ENCODE results near the gene FBXO22.

The FBXO22 gene

GRCh38 chr15:75925440-75925839 is 21.8 kb downstream of the FBXO22 start:
- in situ Hi-C loops (cut with HindIII; ENCODE audit: low pct_unique_long_range_greater_than_20kb, low sequenced_read_pairs): no loop called here
- no peak for TF ChIP-seq JUND (IDR thresholded peaks at IDR 0.05; ENCODE audit: low read depth)
- no peak for DNase-seq (ENCODE audit: low read depth in 1 of 2, low spot score in 1 of 2)

- in situ Hi-C loops (cut with HindIII; ENCODE audit: low pct_unique_long_range_greater_than_20kb, low sequenced_read_pairs): no loop called here
- TF ChIP-seq JUND (IDR thresholded peaks at IDR 0.05; ENCODE audit: low read depth): no peak
- DNase-seq (ENCODE audit: low read depth in 1 of 2, low spot score in 1 of 2): no peak
These were observed 23.3 kb downstream of the FBXO22 start for GRCh38 chr15:75926931-75927330.

- in situ Hi-C loops (cut with HindIII; ENCODE audit: low pct_unique_long_range_greater_than_20kb, low sequenced_read_pairs): no loop called here
- TF ChIP-seq JUND (IDR thresholded peaks at IDR 0.05; ENCODE audit: low read depth): no peak
- DNase-seq (ENCODE audit: low read depth in 1 of 2, low spot score in 1 of 2): no peak
These were observed 23.9 kb downstream of the FBXO22 start for GRCh38 chr15:75927601-75928000.

- in situ Hi-C loops (cut with HindIII; ENCODE audit: low pct_unique_long_range_greater_than_20kb, low sequenced_read_pairs): no loop called here
- TF ChIP-seq JUND (IDR thresholded peaks at IDR 0.05; ENCODE audit: low read depth): no peak
- peak; percentile 25 to 72 for DNase-seq (ENCODE audit: low read depth in 1 of 2, low spot score in 1 of 2)
These were observed 25.3 kb downstream of the FBXO22 start for GRCh38 chr15:75928680-75929608.

GRCh38 chr15:75929799-75930565 is 26.3 kb downstream of the FBXO22 start:
- no peak for TF ChIP-seq JUND (IDR thresholded peaks at IDR 0.05; ENCODE audit: low read depth)
- in situ Hi-C loops (cut with HindIII; ENCODE audit: low pct_unique_long_range_greater_than_20kb, low sequenced_read_pairs): no loop called here
- DNase-seq (ENCODE audit: low read depth in 1 of 2, low spot score in 1 of 2): no peak

- no peak for TF ChIP-seq JUND (IDR thresholded peaks at IDR 0.05; ENCODE audit: low read depth)
- in situ Hi-C loops (cut with HindIII; ENCODE audit: low pct_unique_long_range_greater_than_20kb, low sequenced_read_pairs): no loop called here
- no peak for DNase-seq (ENCODE audit: low read depth in 1 of 2, low spot score in 1 of 2)
These were observed 27.2 kb downstream of the FBXO22 start for GRCh38 chr15:75930866-75931265.

- in situ Hi-C loops (cut with HindIII; ENCODE audit: low pct_unique_long_range_greater_than_20kb, low sequenced_read_pairs): no loop called here
- TF ChIP-seq JUND (IDR thresholded peaks at IDR 0.05; ENCODE audit: low read depth): no peak
- no peak for DNase-seq (ENCODE audit: low read depth in 1 of 2, low spot score in 1 of 2)
These were observed 38.8 kb downstream of the FBXO22 start for GRCh38 chr15:75942464-75942863.

GRCh38 chr15:75943246-75943645 is 39.6 kb downstream of the FBXO22 start:
- TF ChIP-seq JUND (IDR thresholded peaks at IDR 0.05; ENCODE audit: low read depth): no peak
- no peak for DNase-seq (ENCODE audit: low read depth in 1 of 2, low spot score in 1 of 2)
- in situ Hi-C loops (cut with HindIII; ENCODE audit: low pct_unique_long_range_greater_than_20kb, low sequenced_read_pairs): no loop called here

- in situ Hi-C loops (cut with HindIII; ENCODE audit: low pct_unique_long_range_greater_than_20kb, low sequenced_read_pairs): no loop called here
- no peak for DNase-seq (ENCODE audit: low read depth in 1 of 2, low spot score in 1 of 2)
- no peak for TF ChIP-seq JUND (IDR thresholded peaks at IDR 0.05; ENCODE audit: low read depth)
These were observed 40.1 kb downstream of the FBXO22 start for GRCh38 chr15:75943713-75944215.

GRCh38 chr15:75945953-75946352 is 42.3 kb downstream of the FBXO22 start:
- DNase-seq (ENCODE audit: low read depth in 1 of 2, low spot score in 1 of 2): no peak

GRCh38 chr15:75947092-75947491 is 43.4 kb downstream of the FBXO22 start:
- in situ Hi-C loops (cut with HindIII; ENCODE audit: low pct_unique_long_range_greater_than_20kb, low sequenced_read_pairs): no loop called here
- DNase-seq (ENCODE audit: low read depth in 1 of 2, low spot score in 1 of 2): no peak

More at GRCh38 chr15:75945953-75946352, 42.3 kb downstream of the FBXO22 start:
- TF ChIP-seq JUND (IDR thresholded peaks at IDR 0.05; ENCODE audit: low read depth): no peak
- in situ Hi-C loops (cut with HindIII; ENCODE audit: low pct_unique_long_range_greater_than_20kb, low sequenced_read_pairs): no loop called here

GRCh38 chr15:75948761-75949296 is 45.2 kb downstream of the FBXO22 start:
- no peak for TF ChIP-seq JUND (IDR thresholded peaks at IDR 0.05; ENCODE audit: low read depth)
- no peak for DNase-seq (ENCODE audit: low read depth in 1 of 2, low spot score in 1 of 2)
- in situ Hi-C loops (cut with HindIII; ENCODE audit: low pct_unique_long_range_greater_than_20kb, low sequenced_read_pairs): no loop called here

More at GRCh38 chr15:75947092-75947491, 43.4 kb downstream of the FBXO22 start:
- TF ChIP-seq JUND (IDR thresholded peaks at IDR 0.05; ENCODE audit: low read depth): no peak

Measured in T47D (cell line).